GM08714 (cell line): ENCODE results near the gene ADPGK.

Source experiments
- H3K4me3 ChIP-seq: fragments of 200-500 bp; sonication (Bioruptor generic); 2 replicates; pipeline ENCODE4 v1.5.1; 2014; ENCODE audit warnings: mild to moderate bottlenecking, low read length, inconsistent platforms
- ZNF274 ChIP-seq: IDR thresholded peaks from 2 replicates; pipeline ENCODE4 v1.6.1; 2012; ENCODE audit warnings: mild to moderate bottlenecking, low read depth, low read length

ADPGK gene

DNA sequence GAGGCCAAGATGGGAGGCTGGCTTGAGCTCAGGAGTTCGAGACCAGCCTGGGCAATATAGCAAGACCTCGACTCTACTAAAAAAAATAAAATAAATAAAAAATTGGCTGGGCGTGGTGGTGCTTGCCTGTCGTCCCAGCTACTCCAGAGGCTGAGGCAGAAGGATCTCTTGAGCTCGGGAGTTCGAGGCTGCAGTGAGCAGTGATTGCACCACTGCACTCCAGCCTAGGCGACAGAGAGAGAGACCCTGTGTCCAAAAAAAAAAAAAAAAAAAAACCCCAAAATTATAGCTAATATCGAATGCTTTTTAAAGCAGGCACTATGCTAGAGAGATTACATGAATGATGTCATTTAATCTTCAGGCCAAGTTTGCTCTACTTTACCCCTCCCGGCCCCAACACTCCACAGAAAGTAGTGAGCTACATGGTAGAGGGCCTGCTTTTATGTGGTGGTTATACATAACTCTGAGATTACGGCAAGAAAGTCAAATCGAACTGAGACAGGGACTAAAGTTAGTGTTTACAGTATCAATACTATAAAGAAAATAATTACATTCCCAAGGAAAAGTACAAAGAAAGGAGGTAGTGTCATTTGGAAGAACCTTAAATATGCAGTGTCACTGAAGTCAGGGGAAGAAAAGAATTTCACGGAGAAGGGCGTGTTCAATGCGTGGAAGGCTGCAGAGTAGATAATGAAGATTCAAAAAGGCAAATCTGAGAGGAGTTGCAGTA, 1.1 kb downstream of the ADPGK start:
- H3K4me3 ChIP-seq: peak overlapping the region; percentile 80
- no peak for TF ChIP-seq ZNF274

DNA sequence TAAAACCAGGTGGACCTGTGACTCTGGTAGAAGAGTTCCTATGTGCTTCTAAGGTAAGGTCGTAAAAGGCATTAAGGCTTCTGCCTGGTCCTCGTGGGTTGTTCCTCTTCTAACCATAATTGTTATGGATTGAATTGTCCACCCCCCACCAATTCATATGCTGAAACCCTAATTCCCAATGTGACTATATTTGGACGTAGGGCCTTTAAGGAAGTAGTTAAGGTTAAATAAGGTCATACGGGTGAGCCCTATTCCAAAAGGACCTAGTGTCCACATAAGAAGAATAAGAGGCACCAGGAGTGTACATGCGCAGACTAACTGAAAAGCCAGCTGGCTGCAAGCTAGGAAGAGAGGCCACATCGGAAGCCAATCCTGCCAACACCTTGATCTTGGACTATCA, 1.9 kb downstream of the ADPGK start:
- H3K4me3 ChIP-seq: peak overlapping the region; percentile 80; the same call in 1 of the 2 replicates
- TF ChIP-seq ZNF274: no peak

DNA sequence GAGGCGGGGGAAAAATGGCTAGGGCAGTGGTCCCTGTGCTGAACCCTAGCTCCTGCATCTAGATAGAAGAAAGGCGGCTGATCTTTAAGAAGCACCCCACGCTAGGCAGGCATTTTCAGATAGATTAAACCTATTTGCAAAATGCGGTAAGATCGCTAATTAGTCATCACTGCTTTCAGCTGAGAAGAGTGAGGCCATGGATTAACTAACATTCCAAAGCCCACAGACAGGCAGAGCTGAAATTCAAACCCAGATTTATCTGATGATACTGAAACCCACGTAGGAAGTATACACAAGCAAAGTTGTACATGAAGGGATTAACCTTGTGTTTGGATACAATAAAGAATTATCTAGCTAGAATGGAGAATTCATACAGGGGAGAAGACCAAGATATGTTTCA, 4.8 kb downstream of the ADPGK start:
- TF ChIP-seq ZNF274: no peak

DNA sequence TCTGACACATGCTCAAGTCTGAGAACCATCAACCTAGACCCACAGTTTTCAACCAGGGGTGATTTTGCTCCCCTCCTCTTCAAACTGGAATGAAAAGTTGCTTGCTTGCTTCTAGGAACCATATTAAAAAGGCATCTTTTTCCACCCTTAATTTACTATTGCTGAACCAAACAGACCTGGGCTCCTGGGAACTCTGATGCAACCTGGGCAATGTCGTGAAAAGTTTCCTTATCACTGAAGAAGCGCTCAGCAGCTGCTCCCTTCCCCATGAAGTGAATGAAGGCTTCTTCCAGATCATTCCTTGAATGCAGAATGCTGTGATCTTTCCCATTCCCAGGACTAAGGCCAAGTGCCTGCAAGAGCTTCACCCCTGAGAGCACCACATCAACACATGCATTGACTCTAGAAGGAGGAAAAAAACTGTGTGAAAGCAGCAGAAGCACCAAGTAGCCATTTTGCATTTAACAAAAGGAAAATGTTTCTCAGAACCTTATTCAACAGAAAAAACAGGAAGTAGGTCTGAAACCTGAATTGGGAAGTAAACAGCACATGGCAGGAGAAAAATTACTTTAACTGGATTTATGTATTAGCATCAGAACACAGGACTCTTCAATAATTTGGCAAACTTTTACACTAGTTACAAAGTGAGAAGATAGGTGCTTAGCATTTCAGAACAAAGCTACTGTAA, 8.7 kb downstream of the ADPGK start:
- no peak for TF ChIP-seq ZNF274
- no peak overlapping the region for H3K4me3 ChIP-seq

More for the DNA sequence above, 4.8 kb downstream of the ADPGK start:
- H3K4me3 ChIP-seq: no peak overlapping the region

DNA sequence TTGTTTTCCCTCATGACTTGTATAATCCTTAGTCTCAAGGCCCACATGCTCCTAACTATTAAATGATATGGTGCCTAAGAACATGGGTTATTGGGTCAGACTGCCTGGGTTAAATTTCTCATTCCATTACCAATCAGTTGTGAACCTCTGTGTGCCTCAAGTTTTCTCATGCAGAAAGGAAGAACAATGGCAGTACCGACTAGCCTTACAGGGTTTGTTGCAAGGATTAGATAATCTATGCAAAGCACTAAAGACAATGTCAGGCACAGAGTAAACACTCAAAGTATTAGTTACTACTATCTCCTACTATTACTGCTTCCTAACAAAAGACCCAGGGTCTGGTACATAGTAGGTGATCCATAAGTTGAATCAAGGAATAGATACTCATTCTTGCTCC, 12.2 kb downstream of the ADPGK start:
- TF ChIP-seq ZNF274: no peak
- no peak overlapping the region for H3K4me3 ChIP-seq

DNA sequence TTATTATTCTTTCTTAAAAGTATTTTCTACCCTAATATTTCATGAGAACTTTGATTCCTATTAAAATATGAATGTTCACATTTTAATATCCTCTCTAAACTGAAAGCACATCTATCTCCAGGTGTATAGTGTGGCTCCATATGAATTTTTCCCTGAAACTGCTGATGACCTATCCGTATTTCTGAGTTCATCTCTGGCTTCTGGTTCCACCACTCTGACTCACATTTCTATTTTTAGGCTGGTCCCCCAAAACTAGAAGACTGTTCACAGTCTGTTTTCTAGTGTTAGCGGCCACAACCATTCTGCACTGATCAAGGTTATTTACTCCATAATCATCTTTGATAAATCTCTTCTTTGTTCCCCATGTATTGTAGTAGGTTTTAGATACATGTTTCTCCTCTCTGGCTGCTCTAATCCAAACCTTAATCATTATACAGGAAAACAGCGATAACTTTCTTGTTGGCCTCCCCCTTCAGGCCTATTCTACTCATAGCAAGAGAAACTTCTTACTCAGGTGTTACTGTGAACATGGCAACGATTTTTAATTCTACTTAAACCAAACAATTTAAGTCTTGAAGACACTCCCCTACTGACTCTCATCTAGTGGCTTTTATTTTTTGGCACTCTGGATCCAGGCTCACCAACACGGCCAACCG, 12.8 kb downstream of the ADPGK start:
- no peak for TF ChIP-seq ZNF274

DNA sequence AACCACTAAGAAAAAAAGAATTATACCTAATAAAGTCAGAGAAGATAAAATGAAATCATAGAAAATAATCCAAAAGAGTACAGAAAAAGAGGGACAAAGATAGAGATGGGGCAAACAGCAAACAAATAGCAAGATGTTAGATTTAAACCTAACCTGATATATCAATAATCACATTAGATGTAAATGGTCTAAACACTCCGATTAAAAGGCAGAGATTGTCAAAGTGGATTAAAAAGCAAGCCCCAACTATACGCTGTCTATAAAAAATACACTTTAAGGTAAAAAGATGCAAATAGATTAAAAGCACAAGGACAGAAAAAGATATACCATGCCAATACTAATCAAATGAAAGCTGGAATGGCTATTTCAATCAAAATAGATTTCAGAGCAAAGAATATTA, 16.8 kb downstream of the ADPGK start:
- TF ChIP-seq ZNF274: no peak
- H3K4me3 ChIP-seq: no peak overlapping the region

More for the DNA sequence above, 12.8 kb downstream of the ADPGK start:
- no peak overlapping the region for H3K4me3 ChIP-seq

DNA sequence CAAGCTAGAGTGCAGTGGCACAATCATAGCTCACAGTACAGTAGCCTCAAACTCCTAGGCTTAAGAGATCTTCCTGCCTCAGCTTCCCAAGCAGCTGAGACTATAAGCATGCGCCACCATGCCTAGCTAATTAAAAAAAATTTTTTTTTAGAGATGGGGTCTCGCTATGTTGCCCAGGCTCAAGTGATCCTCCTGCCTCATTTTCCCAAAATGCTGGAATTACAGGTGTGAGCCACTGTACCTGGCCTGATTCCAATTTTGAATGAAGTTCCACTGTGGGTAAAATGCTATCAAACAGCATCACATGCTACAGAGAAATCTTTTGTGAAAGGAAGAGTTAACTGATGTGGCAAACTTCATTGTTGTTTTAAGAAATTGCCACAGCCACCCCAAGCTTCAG, 17.5 kb downstream of the ADPGK start:
- no peak overlapping the region for H3K4me3 ChIP-seq
- no peak for TF ChIP-seq ZNF274

DNA sequence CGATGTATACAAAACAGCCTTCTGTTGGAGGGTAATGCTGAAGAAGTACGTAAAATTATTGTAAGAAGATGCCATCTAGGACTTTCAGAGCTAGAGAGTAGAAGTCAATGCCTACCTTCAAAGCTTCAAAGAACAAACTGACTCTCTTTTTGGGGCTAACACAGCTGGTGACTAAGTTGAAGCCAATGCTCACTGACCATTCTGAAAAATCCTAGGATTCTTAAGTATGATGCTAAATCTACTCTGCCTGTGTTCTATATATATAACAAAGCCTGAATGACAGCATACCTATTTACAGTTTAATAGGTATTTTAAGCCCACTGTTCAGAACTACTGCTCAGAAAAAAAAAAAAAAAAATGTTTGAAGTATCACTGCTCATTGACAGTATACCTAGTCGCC, 18.9 kb downstream of the ADPGK start:
- no peak overlapping the region for H3K4me3 ChIP-seq
- TF ChIP-seq ZNF274: no peak

DNA sequence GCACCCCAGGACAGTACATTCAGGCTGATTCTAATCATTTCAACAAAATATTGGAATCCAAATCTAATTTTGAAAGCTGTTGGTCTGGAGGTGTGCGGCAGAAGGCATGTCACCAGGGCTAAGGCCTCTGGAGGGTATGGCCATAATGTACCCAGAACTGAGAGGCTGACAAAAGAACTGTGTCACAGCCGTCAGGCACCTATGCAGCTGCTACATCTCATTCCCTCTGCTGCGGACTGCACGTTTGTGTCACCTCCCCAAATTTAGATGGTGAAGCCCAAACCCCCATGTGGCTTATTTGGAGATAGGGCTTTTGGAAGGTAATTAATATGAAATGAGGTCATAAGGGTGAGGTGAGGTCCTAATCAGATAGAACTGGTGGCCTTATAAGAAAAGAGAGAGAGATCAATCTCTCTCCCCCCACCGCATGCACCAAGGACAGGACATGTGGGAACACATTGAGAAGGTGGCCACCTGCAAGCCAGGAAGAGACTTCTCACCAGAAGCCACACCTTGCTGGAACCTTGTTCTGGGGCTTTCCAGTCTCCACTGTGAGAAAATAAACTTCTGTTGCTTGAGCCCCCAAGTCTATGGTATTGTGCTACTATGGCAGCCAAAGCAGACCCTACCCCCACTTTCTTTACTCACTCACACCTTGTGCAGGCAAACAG, 22.8 kb downstream of the ADPGK start:
- no peak overlapping the region for H3K4me3 ChIP-seq
- TF ChIP-seq ZNF274: no peak

DNA sequence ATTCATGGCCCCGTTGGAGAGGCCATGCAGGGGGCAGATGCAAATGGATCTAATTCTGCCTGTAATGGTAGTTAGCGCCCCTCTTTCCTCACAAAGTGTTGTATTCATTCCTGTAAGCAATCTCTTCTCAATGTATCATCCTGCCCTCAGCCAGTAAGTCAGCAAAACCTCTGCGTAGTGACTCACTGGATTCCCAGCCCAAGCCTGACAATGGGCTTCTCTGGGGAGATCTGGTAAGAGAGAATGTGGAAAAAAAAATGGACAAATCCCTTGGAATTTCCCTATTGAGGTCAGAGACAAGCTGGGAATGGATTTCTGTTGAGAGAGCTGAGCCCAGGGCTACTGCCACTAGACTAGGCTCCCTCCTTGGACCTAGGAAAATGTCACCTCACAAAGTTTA, 25.4 kb downstream of the ADPGK start:
- TF ChIP-seq ZNF274: no peak
- no peak overlapping the region for H3K4me3 ChIP-seq

DNA sequence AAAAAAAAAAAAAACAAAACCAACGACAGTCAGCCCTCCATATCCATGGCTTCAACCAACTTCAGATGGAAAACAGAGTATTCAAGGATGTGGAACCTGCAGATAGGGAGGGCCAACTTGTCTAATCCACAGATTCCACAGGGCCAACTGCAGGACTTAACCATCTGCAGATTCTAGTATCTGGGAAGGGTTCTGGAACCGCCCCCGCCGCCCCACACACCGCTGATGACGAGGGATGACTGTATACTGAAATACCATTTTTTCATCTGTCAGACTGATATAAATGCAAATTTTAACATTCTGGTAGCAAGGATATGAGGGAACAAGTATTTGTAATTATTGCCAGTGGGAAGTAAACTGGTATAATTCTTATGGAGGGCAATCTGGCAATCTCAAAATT, 29.5 kb downstream of the ADPGK start:
- H3K4me3 ChIP-seq: no peak overlapping the region
- TF ChIP-seq ZNF274: no peak

DNA sequence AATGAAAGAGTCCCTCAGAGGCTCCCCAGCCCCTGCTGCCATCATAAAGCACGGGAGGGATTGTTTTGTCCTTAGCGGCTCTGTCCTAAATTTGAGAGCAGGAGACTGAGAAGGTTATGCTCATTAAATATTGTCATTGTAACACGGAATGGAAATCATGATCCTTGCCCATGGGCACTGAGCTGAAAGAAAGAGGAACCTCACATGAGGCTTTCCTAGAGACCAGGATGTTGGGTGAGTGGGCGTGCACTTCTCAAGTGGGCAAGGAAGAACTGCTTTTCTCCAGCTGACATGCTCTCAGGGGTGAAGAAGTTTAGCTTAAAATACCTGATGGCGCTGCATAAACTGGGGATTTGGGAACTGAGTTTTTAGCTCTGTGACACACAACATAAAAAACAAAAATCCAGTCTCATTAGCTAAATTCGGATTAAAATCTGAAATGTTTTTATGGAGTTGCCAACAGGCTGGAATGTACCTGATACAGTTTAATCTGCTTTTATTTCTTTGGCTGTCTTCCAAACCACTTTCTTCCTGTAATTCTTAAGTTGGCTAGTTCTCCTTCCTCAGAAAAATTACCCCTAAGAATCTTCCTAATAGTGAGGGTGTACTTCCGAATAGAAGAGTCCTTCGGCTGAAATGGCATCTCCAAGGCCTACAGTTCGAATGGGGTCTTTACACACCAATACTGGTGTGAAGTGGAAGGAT, 31.7 kb downstream of the ADPGK start:
- H3K4me3 ChIP-seq: no peak overlapping the region
- no peak for TF ChIP-seq ZNF274

DNA sequence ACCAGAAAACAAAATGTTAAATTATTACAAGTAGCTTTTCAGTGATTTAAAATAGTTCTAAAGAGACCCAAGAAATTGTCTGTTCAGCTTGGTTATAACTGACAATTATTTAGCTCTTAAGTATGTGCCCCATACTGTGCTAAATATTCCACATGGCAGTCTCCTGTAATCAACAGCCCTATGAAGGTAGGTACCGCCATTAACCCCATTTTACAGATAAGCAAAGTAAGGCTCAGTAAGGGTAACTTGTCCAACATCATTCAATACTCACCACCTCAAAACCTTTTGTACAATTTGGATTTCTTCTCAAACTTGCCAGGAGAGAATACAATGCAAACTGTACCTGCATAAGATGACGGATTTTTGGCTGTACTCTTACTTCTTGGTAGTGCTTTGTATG, 33.9 kb downstream of the ADPGK start:
- H3K4me3 ChIP-seq: no peak overlapping the region
- no peak for TF ChIP-seq ZNF274

DNA sequence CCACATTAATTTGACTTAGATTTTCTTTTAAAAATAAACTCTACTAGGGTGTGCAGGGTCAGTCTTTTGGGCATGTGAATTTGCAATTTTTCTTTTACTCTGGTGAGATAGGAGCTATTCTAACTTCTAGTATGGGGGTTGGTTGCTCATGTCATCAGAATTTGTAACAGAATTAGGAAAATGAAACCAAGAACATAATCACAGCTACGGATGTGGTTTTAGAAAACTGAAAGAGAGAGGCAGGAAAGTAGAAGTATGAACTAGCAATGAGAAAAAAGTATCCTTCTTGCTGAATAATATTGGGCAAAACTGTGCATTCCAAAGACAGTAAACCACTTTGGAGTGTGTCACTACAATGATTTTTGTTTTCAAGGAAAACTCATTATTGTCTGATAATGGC, 43.3 kb downstream of the ADPGK start:
- no peak overlapping the region for H3K4me3 ChIP-seq
- no peak for TF ChIP-seq ZNF274
